HT-29 (cell line): ENCODE measurements around the gene NECTIN3. TPM values are rescaled to one million over a fixed set of nuclear protein-coding genes. Genes with fewer than 3 reads are reported as not detected.

ENCODE experiments used
- DNase-seq: peaks from one replicate; pipeline ENCODE4 v3.0.0-alpha.2; 2015; ENCODE audit warnings: low spot score
- total RNA-seq: library from RNA; depleted of rRNA; stranded (reverse); fragments of >200 nt; shearing (Covaris generic); gene quantifications from 2 replicates; pipeline ENCODE4 v1.2.3, GENCODE V29; 2014

Gene NECTIN3
- total RNA-seq, 1 experiment from 2014 or later = 16.1 TPM

DNA sequence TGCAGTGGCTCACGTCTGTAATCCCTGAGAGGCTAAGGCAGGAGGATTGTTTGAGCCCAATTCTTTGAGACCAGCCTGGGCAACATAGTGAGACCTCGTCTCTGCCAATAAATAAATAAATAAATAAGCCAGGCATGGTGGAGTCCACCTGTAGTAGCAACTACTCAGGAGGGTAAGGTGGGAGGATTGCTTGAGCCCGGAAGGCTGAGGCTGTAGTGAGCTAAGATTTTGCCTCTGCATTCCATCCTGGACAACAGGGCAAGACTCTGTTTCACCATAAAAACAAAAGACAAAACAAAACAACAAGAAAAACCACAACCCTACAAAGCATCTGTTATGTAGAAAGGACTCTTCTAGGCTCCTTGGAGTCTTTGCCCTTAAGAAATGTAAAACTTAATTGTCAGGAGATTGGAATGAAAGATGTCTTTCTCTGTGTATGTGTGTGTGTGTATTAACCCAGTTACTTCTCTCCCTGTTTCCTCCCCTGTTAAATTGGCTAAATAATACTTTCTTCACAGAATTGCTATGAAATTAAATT is 9.5 kb downstream of the NECTIN3 start:
- DNase-seq = no peak

DNA sequence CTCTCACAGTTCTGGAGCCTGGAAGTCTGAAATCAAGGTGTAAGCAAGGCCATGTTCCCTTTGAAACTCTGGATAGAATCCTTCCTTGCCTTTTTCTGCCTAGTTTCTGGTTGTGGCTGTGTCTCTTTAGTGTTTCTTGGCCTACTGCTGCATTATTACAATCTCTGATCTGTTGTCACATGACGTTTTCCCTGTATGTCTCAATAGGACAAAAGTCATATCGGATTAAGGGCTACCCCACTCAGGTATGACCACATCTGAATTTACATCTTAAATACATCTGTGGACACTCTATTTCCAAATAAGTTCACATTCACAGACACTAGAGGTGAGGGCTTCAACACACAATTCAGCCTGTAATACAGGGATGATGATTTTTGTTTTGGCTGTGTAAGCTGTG is 13.3 kb downstream of the NECTIN3 start:
- no peak for DNase-seq

DNA sequence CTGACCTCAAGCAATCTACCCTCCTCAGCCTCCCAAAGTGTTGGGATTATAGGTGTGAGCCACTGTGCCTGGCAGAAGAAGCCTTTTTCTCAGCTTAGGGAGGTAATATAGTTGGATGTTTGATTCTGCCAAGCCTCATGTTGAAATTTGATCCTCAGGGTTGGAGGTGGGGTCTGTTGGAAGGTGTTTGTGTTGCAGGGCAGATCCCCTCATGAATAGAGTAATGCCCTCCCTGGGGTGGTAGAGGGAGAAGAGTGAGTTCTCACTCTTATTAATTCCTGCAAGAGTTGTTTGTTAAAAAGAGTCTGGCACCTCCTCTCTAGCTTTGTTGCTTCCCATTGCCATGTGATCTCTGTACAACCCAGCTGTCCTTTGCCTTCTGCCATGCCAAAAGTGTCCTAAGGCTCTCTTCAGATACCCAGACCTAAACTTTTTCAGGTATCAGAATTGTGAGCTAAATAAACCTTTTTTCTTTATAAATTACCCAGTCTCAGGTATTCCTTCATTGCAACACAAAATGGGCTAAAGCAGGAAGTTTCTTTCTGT is 16.4 kb downstream of the NECTIN3 start:
- DNase-seq = no peak

DNA sequence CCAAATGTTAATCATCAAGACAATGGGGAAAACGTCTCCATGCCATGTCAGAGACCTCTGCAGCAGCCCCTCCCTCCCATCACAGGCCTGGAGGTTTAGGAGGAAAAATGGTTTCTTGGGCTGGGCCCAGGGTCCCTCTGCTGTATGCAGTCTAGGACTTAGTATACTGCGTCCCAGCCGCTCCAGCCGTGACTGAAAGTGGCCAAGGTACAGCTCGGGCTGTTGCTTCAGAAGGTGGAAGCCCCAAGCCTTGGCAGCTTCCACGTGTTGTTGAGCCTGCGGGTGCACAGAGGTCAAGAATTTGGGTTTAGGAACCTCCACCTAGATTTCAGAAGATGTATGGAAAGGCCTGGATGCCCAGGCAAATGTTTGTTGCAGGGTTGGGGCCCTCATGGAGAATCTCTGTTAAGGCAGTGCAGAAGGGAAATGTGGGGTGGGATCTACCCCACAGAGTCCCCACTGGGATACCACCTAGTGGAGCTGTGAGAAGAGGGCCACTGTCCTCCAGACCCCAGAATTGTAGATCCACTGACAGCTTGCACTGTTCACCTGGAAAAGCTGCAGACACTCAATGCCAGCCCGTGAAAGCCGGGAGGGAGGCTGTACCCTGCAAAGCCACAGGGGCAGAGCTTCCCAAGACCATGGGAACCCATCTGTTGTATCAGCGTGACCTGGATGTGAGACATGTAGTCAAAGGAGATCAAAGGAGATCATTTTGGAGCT is 25.0 kb downstream of the NECTIN3 start:
- no peak for DNase-seq

DNA sequence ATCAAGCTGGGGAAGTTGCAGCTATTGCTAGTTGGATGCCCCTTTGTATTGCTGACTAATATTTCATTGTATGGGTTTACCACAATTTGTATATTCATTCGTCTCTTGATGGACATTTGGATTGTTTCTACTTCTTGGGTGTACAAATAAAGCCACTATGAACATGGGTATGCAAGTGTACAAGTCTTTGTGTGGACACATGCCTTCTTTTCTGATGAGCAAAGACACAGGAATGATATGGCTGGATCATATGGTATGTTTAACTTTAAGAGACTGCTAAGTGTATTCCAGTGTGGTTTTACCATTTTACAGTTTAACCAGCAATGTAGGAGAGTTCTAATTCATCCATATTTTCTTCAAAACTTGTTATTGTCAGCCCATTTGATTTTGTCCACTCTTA is 32.2 kb downstream of the NECTIN3 start:
- no peak for DNase-seq

DNA sequence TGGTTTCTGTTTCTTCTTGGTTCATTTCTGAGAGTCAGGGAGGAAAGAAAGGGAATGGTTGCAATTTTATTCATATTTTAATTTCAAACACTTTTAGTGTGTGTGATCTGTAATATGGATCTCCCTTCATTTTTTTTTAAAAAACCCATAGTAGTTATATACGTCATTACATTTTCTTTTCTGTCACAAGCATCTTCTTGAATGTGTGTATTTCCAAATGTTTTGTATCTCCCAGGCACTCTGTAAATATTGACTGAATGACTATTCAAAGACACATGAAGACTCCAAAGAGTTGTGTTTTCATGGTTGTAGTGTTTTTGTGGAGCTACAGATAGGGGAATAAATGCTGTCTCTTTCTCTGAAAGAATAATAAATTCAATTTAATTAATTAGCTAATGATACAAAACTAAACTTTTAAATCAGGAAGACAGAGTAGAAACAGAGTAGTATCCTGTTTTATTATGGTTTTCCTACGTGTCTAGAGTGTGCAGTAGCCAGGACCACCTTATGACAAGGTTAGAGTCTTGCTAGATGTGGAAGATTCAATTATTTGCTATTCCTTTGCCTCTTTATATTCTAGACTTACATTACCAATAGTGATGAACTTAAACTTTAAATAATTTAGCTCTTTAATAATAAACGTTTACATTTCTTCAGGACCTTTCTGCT is 35.5 kb downstream of the NECTIN3 start:
- no peak for DNase-seq

DNA sequence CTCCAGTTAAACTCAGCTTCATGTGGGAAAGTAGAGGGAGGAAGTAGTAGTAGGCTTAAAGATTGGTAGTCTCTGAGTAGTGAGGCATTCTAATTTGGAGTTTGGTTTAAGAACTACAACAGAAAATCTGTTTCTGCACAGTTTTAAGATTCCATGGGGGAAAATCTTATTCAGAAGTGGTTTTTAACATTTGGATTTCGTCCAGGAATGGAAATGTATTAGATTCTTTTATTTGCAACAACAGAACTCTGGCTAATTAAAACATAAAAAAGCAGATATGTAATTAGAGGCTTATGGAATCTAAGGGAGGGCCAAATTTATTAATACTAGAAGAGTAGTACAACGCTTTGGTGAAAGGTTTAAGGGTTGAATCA is 36.0 kb downstream of the NECTIN3 start:
- DNase-seq = no peak

DNA sequence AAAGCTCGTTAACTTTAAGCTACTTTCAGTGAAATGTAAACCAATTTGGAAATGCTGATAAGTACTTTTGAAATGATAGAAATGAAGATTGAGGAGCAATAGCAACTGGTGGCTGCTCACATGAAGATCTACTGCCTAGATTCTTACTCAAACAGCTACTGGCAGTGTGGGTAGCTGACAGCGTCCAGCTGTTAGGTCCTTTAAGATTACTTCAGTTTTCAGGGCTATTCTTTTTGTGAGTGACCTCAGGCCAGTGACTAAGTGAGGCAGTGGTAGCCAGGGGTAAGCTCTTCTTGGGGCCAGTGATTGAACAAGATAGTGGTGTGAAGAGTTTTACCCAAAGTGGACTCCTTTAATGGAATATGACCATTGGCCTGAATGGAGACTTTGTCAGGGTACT is 41.3 kb downstream of the NECTIN3 start:
- DNase-seq = no peak

DNA sequence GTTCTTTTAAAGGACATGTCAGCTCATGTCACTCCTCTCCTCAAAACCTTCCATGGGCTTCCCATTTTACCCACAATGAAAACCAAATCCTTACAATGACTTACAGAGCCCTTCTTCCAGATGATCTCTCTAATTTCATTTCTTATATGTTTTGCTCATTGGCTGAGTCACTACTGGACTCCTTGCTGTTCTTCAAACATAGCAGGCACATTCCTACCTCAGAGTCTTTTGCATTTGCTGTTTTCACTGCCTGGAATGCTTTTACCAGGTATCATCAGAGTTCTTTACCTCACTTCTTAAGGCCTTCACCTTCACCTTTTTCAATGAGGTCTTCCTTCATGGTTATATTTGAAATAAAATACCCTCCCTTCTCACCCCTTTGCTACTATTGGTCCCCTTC is 57.3 kb downstream of the NECTIN3 start:
- DNase-seq = no peak

DNA sequence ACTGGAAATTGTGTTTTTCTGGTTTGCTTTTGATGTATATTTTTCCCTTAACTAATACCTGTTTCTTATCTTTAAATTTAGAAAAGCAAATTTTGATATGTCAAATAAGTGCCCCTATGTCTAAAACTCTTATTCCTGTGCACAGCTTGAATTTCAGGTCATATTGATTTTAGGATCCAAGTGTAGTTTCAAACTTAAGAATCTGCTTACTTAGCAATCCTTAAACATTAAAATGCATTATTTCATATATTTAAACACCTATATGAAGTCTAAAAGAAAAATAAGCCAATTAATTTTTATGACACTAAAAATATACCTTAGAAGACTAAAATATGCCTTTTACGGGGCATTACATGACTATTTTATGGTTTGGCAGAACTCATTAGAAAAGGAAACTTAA is 59.2 kb downstream of the NECTIN3 start:
- no peak for DNase-seq

DNA sequence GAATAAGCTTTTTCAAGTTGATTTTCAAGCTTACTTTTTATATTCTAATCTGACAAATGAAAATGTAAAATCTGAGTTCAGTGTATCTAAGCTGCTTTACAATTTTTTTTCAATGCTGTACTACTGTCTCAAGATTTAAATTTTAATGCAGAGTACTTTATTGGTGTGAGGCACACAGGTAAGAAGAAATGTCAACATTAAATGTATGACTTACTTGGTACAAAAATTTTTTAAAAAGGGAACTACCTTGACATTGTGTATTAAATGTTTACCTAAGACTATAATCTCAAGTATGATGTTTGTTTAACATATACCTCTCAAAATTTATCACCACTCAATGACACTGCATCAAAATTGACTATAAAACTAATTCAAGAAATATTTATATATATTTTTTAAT is 62.7 kb downstream of the NECTIN3 start:
- no peak for DNase-seq

DNA sequence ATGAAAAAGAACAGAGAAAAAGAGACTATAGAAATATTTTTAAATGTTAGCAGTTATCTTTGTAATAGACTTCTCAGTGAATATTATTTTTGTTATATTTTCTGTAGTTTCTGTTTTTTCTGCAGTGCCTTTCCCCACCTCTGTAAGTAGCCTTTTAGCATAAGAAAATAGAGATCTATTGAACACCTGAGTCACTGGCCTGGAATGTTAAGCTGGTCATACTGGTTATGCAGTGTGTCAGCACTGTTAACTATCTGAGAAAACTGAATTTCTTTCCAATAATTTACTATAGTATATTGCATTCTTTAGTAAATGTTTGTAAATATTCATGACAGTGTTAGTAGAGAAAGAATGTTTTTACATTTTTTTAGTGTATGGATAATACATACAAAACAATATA is 79.8 kb downstream of the NECTIN3 start:
- DNase-seq = peak; percentile 89

DNA sequence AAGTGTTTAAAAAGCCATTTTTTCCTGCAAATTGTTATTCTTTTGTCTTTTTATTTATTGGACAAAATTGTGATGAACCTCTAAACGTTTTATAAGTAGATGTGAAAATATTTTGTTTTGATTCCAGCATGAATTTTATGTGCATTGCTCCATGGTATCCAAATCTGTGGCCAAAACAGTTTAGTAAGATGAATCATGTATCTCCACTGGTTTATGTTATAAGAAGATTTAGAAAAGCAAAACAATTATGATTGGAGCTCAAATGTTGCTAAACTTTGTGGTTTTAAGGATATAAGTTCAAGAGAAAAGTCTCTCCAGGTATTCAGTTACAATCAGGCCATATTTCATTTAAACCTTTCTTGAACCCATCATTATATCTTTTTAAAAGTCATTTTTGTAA is 80.9 kb downstream of the NECTIN3 start:
- DNase-seq = no peak

DNA sequence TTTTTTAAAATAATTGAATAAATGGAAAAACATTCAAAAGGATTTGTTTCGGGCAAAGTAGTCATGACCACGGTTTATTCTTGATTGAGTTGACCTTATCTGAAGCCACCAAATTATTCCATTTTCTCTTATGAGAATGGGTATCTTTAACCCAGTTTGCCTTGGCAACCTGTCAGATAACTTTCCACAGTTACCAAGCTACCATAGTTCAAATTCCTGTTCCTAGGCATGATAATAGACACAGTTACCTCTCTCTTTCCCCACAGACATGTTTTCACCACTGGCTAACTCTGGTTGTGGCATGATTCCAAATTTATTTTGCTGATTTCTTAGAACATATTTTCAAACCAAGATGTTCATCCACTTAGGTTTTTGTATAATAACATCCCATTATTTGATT is 84.9 kb downstream of the NECTIN3 start:
- no peak for DNase-seq

DNA sequence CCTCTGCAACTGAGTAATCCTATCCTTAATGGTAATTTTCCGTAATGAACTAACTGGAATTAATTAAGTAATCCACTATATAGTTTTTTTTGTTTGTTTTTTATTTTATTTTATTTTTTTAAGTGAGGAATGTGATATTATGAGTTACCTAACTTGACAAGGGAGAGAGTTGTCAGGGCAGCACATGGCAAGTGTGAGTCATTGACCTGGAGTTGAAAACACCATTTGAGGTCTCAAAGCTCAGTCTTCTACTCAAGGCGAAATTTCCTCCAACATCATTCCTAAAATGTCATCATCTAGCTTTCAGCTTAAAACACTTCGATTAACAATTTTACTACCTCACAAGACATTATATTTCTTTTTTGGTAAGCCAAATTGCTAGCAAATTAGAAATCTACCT is 87.8 kb downstream of the NECTIN3 start:
- DNase-seq = no peak

DNA sequence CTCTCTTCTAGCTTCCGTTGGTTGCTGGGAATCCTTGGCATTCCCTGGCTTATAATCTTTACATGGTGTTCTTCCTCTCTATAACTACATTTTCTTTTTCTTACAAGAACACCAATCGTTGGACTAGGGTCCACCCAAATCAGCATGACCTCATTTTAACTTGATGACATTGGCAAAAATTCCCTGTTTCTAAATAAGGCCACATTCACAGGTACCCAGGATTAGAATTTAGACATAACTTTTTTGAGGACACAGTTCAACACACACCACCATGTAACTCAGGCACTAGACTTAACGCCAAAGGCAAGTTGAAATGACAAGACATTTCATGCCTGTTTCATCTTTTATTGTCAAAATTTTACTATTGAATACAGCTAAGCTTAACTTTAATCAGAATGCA is 93.0 kb downstream of the NECTIN3 start:
- DNase-seq = no peak

DNA sequence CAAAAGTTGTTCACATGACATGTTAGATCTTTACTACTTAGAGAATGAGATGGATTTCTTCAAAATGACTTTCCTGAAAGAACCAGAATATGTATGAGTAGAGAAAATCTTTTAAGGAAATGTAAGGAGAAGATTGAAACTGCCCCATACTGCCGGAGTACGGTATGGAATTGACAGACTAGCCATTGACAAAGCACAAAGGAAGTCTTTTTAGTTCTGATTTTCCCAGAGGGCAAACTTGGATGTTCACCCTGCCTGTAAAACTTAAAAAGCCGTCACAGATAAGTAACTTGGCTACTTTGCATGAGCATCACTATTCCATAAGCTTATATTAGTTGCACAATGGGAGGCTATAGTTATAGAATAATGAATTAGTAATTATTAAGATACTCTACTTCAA is 93.8 kb downstream of the NECTIN3 start:
- no peak for DNase-seq

DNA sequence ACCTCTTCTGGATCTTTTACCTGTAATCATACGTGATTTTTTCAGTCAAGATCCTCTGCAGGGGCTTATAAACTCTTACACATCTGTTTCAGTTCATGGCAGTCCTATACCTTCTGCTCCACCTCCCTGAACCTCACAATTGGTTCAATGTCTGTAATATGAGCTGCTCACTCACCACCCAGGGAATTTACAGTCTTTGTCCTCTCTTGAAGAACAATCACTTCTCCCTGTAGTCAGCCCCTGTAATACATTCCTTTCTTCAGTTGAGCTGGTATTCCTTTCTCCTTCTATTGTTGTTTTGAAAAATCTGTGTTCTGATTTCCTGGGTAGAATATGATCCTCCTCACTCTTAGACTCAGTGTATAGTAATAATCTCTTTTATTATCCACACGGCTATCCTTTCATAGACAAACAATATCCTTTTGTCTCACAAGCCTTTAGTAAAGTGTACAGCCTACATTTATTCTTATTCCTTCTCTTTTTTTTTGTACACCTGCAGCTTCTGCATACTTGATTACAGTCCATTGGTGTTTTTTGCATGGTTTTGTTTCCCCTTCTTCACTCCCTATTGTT is 101.8 kb downstream of the NECTIN3 start:
- no peak for DNase-seq

DNA sequence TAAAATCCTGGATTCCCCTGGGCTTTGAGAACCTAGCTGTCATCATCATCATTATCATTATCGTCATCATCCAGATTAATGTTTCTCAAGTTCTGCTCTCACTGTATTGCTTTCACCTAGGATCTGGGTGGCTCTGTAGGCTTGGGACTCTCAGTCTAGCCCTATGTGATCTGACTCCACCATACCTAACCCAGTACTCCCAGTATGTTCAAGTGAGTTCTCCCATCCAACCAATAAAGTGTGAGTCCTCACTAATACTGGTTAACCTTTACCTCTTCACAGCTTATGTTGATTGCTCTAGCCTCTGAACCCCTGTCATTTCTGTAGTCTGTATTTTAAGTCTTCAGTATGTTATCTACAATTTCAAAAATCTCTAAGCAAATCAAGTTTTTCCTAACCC is 102.3 kb downstream of the NECTIN3 start:
- DNase-seq = no peak

DNA sequence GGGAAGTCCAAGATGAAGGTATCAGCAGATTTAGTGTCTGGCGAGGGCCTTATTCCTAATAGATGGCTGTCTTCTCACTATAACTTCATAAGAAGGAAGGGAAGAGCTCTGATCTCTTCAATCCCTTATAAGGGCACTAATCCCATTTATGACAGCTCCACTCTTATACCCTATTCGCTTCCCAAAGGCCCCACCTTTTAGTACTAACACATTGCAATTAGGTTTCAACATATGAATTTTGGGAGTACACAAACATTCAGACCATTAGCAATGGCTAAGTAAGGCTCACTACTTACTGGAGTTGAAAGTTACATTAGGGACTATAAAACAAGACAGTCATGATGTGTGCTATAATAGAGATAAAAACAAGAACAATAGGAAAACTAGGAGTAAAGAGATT is 118.9 kb downstream of the NECTIN3 start:
- DNase-seq = no peak

DNA sequence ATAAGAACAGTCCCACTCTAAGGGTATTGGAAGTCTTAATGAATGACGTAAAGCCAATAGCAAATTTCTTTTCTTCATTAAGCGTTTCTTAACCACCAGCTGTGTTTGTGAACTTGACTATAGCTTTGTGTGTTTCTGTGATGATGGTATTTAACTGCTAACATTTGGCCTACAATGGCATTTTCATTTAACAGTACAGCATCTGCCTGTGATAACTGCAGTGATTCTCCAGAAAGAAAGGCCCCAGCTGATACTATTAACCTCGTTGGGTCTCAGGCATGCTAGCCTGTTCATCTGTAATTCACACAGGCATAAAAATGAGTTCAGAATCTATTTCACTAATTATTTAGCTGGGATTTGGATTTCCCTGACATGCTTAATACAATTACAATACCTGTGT is 121.9 kb downstream of the NECTIN3 start:
- DNase-seq = no peak

DNA sequence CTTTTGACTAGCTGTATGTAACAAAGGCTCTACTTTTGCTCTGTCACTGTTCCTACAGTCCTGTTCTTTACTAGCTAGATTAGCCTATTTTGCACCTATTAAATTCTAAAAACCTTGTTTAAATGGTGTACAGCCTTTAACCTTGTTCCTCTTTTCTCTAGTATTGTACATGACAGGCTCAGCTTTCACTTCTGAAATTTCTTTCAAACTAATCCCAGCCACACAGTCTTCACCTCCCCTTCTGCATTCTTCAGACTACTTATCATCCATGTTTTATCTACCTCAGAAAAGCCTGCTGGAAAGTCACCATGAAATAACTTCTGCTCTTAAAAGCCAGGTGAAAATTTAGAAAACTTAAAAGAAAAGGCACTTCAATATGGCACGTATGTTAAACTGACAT is 122.4 kb downstream of the NECTIN3 start:
- no peak for DNase-seq

DNA sequence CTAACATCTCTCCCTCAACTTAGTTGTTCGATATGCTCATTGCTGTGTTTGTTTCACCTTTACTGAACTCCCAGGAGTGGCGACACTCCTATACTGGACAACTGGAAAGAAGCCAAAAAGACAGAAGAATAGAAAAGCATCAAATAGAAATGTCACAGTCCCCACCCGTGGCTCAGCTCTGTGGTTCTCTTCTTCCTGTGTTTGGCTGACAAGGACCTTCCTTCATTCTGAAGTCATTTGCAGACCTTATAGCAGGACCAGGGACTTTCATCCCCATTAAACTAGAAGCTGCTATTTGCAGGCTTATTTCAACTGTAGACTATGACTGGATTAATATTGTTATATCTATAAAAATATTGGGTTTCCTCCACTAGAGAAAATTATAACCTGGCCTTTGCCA is 125.9 kb downstream of the NECTIN3 start:
- DNase-seq = no peak
